IPS DF 6.9 (cell line): Measurements from ENCODE around the gene ZIC5.
"Not testable (repeated sequence)": the region's sequence is repeated elsewhere in the genome, so short reads cannot be mapped to it uniquely, and the experiment has no call there.

Experiments used
- DNase-seq: peaks from one replicate; pipeline ENCODE4 v3.0.0-alpha.2; 2013; ENCODE audit warnings: low read depth, low spot score
- H3K27ac ChIP-seq: one replicate; pipeline ENCODE4 v1.5.1; 2013; ENCODE audit warnings: low read length, control low read depth
- H3K27me3 ChIP-seq: 2 replicates; pipeline ENCODE4 v1.6.1; 2013; ENCODE audit warnings: mild to moderate bottlenecking, low read length; ENCODE audit not compliant: control insufficient read depth, insufficient read depth
- H3K36me3 ChIP-seq: 2 replicates; pipeline ENCODE4 v1.6.1; 2013; ENCODE audit warnings: low read length; ENCODE audit not compliant: control insufficient read depth, insufficient read depth
- H3K4me1 ChIP-seq: 2 replicates; pipeline ENCODE4 v1.6.1; 2013; ENCODE audit warnings: low read length; ENCODE audit not compliant: control insufficient read depth, insufficient read depth
- H3K4me3 ChIP-seq: 2 replicates; pipeline ENCODE4 v1.5.1; 2013; ENCODE audit warnings: mild to moderate bottlenecking, low read length
- H3K9me3 ChIP-seq: 2 replicates; pipeline ENCODE4 v1.6.1; 2013; ENCODE audit warnings: low read length, inconsistent platforms; ENCODE audit not compliant: control insufficient read depth, insufficient read depth
- WGBS: extraction: QIAGEN DNeasy Blood & Tissue Kit; methylation state at CpG from one replicate; pipeline ENCODE4 v1.1.7; 2013; ENCODE audit warnings: mixed read lengths, missing lambda C conversion rate; ENCODE audit not compliant: insufficient read length, insufficient coverage; 5-methylcytosine and 5-hydroxymethylcytosine counted together

ZIC5 gene

GRCh38 chr13:99959540-99960230, 11.9 kb downstream of the ZIC5 start:
- no peak for DNase-seq
- WGBS, result no CpG with 5 or more reads among the region's 49 CpGs
- Histone ChIP-seq H3K4me3 (peak overlapping the region; percentile 43; the same call in 1 of the 2 replicates), H3K9me3 (no peaks in the 10 kb centered on the region), H3K27ac (no peak overlapping the region), H3K27me3 (peaks cover 28% of the 10 kb centered on the region), H3K36me3 (no peaks in the 10 kb centered on the region), H3K4me1 (peaks cover 5% of the 10 kb centered on the region)

GRCh38 chr13:99959127-99959539, 12.4 kb downstream of the ZIC5 start:
- Histone ChIP-seq H3K27me3 (peaks cover 28% of the 10 kb centered on the region), H3K36me3 (no peaks in the 10 kb centered on the region), H3K9me3 (no peaks in the 10 kb centered on the region), H3K27ac (no peak overlapping the region), H3K4me1 (peaks cover 5% of the 10 kb centered on the region), H3K4me3 (peak overlapping the region; percentile 33; the same call in 1 of the 2 replicates)
- DNase-seq, result no peak
- WGBS, result no CpG with 5 or more reads among the region's 10 CpGs

- DNase-seq, result no peak
- no CpG with 5 or more reads among the region's 35 CpGs for WGBS
- Histone ChIP-seq H3K9me3 (no peaks in the 10 kb centered on the region), H3K4me3 (peak overlapping the region; percentile 33; the same call in 1 of the 2 replicates), H3K36me3 (no peaks in the 10 kb centered on the region), H3K27ac (no peak overlapping the region), H3K4me1 (peaks cover 5% of the 10 kb centered on the region), H3K27me3 (peaks cover 28% of the 10 kb centered on the region)
Measured at GRCh38 chr13:99958406-99959126, 13.0 kb downstream of the ZIC5 start.

- H3K4me3 ChIP-seq, result peak overlapping the region; percentile 53; the same call in 1 of the 2 replicates
- peaks cover 5% of the 10 kb centered on the region for H3K4me1 ChIP-seq
- no peak for DNase-seq
- H3K27me3 ChIP-seq, result peaks cover 28% of the 10 kb centered on the region
- no peaks in the 10 kb centered on the region for H3K36me3 ChIP-seq
- no CpG with 5 or more reads among the region's 68 CpGs for WGBS
- H3K9me3 ChIP-seq, result no peaks in the 10 kb centered on the region
- H3K27ac ChIP-seq, result no peak overlapping the region
Measured at GRCh38 chr13:99956473-99957349, 14.9 kb downstream of the ZIC5 start.

GRCh38 chr13:99955747-99956472, 15.7 kb downstream of the ZIC5 start:
- DNase-seq, result no peak
- Histone ChIP-seq H3K27ac (no peak overlapping the region), H3K4me3 (peak overlapping the region; percentile 53; the same call in 1 of the 2 replicates)

GRCh38 chr13:99955107-99955746, 16.3 kb downstream of the ZIC5 start:
- no peak for DNase-seq
- no CpG with 5 or more reads among the region's 21 CpGs for WGBS
- Histone ChIP-seq H3K4me1 (no peaks in the 10 kb centered on the region; the same call in 1 of the 2 replicates), H3K36me3 (no peaks in the 10 kb centered on the region), H3K27me3 (peaks cover 23% of the 10 kb centered on the region), H3K9me3 (no peaks in the 10 kb centered on the region), H3K4me3 (peak overlapping the region; percentile 53; the same call in 1 of the 2 replicates), H3K27ac (no peak overlapping the region)

More at GRCh38 chr13:99955747-99956472, 15.7 kb downstream of the ZIC5 start:
- Histone ChIP-seq H3K36me3 (no peaks in the 10 kb centered on the region), H3K4me1 (peaks cover 2% of the 10 kb centered on the region), H3K9me3 (no peaks in the 10 kb centered on the region), H3K27me3 (peaks cover 27% of the 10 kb centered on the region)
- WGBS, result no CpG with 5 or more reads among the region's 57 CpGs

GRCh38 chr13:99953138-99953755, 18.3 kb downstream of the ZIC5 start:
- no peaks in the 10 kb centered on the region for H3K9me3 ChIP-seq
- WGBS, result no CpG with 5 or more reads among the region's 14 CpGs
- H3K27me3 ChIP-seq, result peaks cover 13% of the 10 kb centered on the region; the same call in 1 of the 2 replicates
- H3K27ac ChIP-seq, result no peak overlapping the region
- H3K36me3 ChIP-seq, result no peaks in the 10 kb centered on the region
- H3K4me3 ChIP-seq, result no peak overlapping the region
- no peak for DNase-seq
- H3K4me1 ChIP-seq, result no peaks in the 10 kb centered on the region; the same call in 1 of the 2 replicates

GRCh38 chr13:99951666-99952065, 19.9 kb downstream of the ZIC5 start:
- not testable (repeated sequence) for H3K36me3 ChIP-seq, H3K9me3 ChIP-seq, H3K4me3 ChIP-seq, H3K4me1 ChIP-seq, H3K27ac ChIP-seq, DNase-seq
- WGBS, result no CpG with 5 or more reads among the region's 1 CpG
- H3K27me3 ChIP-seq, result peaks cover 13% of the 10 kb centered on the region; the same call in 1 of the 2 replicates
